Panc1 (cell line): ENCODE data around the gene RB1.

ENCODE experiments used
- CTCF ChIP-seq: fragments of 450-650 bp; IDR thresholded peaks from 2 replicates; pipeline ENCODE4 v1.5.1; 2017; ENCODE audit warnings: mild to moderate bottlenecking
- SIN3A ChIP-seq: IDR thresholded peaks from 2 replicates; pipeline ENCODE4 v1.6.1; 2012; ENCODE audit warnings: low read depth, mild to moderate bottlenecking, low read length, moderate library complexity, borderline replicate concordance; ENCODE audit not compliant: insufficient read depth
- TCF7L2 ChIP-seq: IDR thresholded peaks from 2 replicates; pipeline ENCODE4 v1.6.1; 2011; ENCODE audit warnings: mild to moderate bottlenecking, low read depth, low read length, inconsistent platforms
- TF ChIP-seq, protein P1 (sequence below), 2 experiments: IDR thresholded peaks; 2 replicates each; pipeline ENCODE4 v1.6.1; 2011 to 2012; ENCODE audit warnings: low read depth in 2 of 2, control low read depth in 1 of 2, low read length in 1 of 2, mild to moderate bottlenecking in 1 of 2, moderate library complexity in 1 of 2; ENCODE audit not compliant: insufficient read depth in 1 of 2

DNA sequence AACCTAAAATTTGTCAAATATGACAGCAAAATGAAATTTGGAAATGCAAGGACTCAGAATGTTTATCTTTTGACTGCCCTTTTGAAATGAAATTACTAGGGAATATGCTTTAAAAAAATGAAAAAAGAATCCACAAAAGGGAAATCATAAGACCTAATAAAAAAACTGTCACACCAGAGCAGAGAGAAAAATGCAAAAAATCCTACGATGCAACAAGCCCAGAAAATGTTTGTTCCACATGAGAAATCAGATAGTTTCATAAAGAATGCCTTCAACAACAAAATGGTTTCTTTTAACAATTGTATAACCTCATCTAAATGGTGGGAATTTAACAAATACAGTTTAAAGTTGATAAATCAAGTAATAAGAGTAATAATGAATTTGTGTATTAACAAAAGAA is 101.4 kb downstream of the RB1 start:
- TF ChIP-seq SIN3A (no peak), CTCF (no peak), TCF7L2 (no peak)
- TF ChIP-seq, protein P1, sequence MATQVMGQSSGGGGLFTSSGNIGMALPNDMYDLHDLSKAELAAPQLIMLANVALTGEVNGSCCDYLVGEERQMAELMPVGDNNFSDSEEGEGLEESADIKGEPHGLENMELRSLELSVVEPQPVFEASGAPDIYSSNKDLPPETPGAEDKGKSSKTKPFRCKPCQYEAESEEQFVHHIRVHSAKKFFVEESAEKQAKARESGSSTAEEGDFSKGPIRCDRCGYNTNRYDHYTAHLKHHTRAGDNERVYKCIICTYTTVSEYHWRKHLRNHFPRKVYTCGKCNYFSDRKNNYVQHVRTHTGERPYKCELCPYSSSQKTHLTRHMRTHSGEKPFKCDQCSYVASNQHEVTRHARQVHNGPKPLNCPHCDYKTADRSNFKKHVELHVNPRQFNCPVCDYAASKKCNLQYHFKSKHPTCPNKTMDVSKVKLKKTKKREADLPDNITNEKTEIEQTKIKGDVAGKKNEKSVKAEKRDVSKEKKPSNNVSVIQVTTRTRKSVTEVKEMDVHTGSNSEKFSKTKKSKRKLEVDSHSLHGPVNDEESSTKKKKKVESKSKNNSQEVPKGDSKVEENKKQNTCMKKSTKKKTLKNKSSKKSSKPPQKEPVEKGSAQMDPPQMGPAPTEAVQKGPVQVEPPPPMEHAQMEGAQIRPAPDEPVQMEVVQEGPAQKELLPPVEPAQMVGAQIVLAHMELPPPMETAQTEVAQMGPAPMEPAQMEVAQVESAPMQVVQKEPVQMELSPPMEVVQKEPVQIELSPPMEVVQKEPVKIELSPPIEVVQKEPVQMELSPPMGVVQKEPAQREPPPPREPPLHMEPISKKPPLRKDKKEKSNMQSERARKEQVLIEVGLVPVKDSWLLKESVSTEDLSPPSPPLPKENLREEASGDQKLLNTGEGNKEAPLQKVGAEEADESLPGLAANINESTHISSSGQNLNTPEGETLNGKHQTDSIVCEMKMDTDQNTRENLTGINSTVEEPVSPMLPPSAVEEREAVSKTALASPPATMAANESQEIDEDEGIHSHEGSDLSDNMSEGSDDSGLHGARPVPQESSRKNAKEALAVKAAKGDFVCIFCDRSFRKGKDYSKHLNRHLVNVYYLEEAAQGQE (IDR thresholded peaks at IDR 0.05; ENCODE audit: insufficient read depth in 1 of 2, low read depth in 2 of 2, low read length in 1 of 2), result no peak
